Right renal cortex interstitium (tissue), 3 donors: ENCODE results near the gene DNAJC4. TPM values are rescaled to one million over a fixed set of nuclear protein-coding genes. Genes with fewer than 3 reads are reported as not detected.
"Not testable (repeated sequence)": the region's sequence is repeated elsewhere in the genome, so short reads cannot be mapped to it uniquely, and the experiment has no call there.

Source experiments
- DNase-seq, 3 donors: peaks; one replicate each; pipeline ENCODE4 v3.0.0-alpha.2; 2013; ENCODE audit warnings: low read depth in 3 of 3, low spot score in 2 of 3
- polyA plus RNA-seq, 3 donors: library from polyadenylated mRNA; unstranded; fragments of 120-200 nt; gene quantifications; one replicate each; pipeline ENCODE4 v1.2.1, GENCODE V29; 2013; ENCODE audit not compliant: insufficient read length in 3 of 3

DNAJC4 gene
- polyA plus RNA-seq, 3 donors, result 54.5 to 61.9 (median 54.7) TPM

- no peak for DNase-seq
These were observed 13.0 kb downstream of the DNAJC4 start for GRCh38 chr11:64243236-64243854.

- no peak for DNase-seq
These were observed 13.8 kb downstream of the DNAJC4 start for GRCh38 chr11:64244107-64244506.

- no peak for DNase-seq
These were observed 14.6 kb downstream of the DNAJC4 start for GRCh38 chr11:64244966-64245365.

GRCh38 chr11:64245401-64245796 lies 15.1 kb downstream of the DNAJC4 start:
- DNase-seq, result no peak

GRCh38 chr11:64245797-64246620 lies 15.7 kb downstream of the DNAJC4 start:
- no peak for DNase-seq

GRCh38 chr11:64246621-64246870 lies 16.2 kb downstream of the DNAJC4 start:
- not testable (repeated sequence) for DNase-seq

- DNase-seq, result no peak
These were observed 16.8 kb downstream of the DNAJC4 start, which contains the start of gene PPP1R14B for GRCh38 chr11:64246871-64247728. Gene PPP1R14B, minus strand, starts transcription at chr11:64246943. Its CDS starts 270 bp downstream, at chr11:64246673.

GRCh38 chr11:64247729-64248531 lies 17.6 kb downstream of the DNAJC4 start:
- DNase-seq, result no peak

GRCh38 chr11:64248578-64248977 lies 18.2 kb downstream of the DNAJC4 start:
- no peak for DNase-seq

GRCh38 chr11:64249038-64249437 lies 18.7 kb downstream of the DNAJC4 start:
- DNase-seq, result no peak

GRCh38 chr11:64249563-64250414 lies 19.4 kb downstream of the DNAJC4 start:
- DNase-seq, result no peak

GRCh38 chr11:64250415-64251015 lies 20.2 kb downstream of the DNAJC4 start:
- DNase-seq, result no peak

- no peak for DNase-seq
These were observed 20.8 kb downstream of the DNAJC4 start, which contains the start of gene PLCB3 for GRCh38 chr11:64251016-64251752. Gene PLCB3, plus strand, starts transcription at chr11:64251530. Its CDS starts 120 bp downstream, at chr11:64251650.

- no peak for DNase-seq
These were observed 21.3 kb downstream of the DNAJC4 start for GRCh38 chr11:64251753-64252002.

GRCh38 chr11:64252003-64252872 lies 21.9 kb downstream of the DNAJC4 start:
- DNase-seq, result no peak

GRCh38 chr11:64253043-64253442 lies 22.7 kb downstream of the DNAJC4 start:
- no peak for DNase-seq

- DNase-seq, result no peak
These were observed 23.1 kb downstream of the DNAJC4 start for GRCh38 chr11:64253481-64253880.

GRCh38 chr11:64254326-64254725 lies 24.0 kb downstream of the DNAJC4 start:
- no peak for DNase-seq
